ENCODE measurements around the gene ARID2.
A peak's percentile ranks its signal among the peaks of the same experiment; 100 is the strongest.

ARID2 gene

GRCh38 chr12:45725631-45726602, 3.6 kb upstream of the ARID2 start:
- TF ChIP-seq, protein P1, sequence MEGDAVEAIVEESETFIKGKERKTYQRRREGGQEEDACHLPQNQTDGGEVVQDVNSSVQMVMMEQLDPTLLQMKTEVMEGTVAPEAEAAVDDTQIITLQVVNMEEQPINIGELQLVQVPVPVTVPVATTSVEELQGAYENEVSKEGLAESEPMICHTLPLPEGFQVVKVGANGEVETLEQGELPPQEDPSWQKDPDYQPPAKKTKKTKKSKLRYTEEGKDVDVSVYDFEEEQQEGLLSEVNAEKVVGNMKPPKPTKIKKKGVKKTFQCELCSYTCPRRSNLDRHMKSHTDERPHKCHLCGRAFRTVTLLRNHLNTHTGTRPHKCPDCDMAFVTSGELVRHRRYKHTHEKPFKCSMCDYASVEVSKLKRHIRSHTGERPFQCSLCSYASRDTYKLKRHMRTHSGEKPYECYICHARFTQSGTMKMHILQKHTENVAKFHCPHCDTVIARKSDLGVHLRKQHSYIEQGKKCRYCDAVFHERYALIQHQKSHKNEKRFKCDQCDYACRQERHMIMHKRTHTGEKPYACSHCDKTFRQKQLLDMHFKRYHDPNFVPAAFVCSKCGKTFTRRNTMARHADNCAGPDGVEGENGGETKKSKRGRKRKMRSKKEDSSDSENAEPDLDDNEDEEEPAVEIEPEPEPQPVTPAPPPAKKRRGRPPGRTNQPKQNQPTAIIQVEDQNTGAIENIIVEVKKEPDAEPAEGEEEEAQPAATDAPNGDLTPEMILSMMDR (IDR thresholded peaks at IDR 0.05): peak; percentile 76

GRCh38 chr12:45726603-45727300, 2.8 kb upstream of the ARID2 start:
- TF ChIP-seq, protein P1 (IDR thresholded peaks at IDR 0.05): no peak

DNA sequence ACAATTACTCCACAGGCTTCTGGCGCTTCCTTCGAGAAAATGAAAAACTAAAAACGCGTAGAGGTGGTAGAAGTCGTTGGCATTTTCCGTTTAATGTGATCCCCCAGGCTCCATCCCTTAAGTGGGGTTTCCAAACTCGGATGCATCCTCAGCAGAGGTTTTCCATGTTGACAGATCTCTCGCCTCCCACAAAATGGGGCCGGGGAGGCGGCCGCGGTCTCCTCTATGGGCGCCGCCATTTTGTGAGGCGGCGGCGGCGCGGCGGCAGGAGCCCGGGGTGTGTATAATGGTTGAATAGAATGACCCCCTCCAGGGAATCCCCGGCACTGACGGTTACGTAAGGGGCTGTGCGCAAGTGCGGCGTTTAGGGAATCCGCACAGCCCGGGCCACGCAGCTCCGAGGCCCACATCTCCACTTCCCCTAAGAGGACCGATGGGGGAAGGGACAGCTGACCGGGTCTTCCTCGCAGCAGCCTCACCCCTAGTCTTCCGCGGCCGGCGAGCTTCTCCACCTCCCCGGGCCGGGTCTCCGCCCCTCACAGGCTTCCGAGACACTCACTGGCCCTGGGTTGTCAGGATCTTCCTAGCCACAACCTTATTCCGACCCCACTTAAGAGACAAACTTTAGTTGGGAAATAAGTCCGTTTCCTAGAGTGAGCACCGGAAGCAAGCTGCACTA, 2.1 kb upstream of the ARID2 start:
- TF ChIP-seq, protein P1 (IDR thresholded peaks at IDR 0.05): no peak

GRCh38 chr12:45727980-45728629, 1.4 kb upstream of the ARID2 start:
- TF ChIP-seq, protein P1 (IDR thresholded peaks at IDR 0.05): no peak

DNA sequence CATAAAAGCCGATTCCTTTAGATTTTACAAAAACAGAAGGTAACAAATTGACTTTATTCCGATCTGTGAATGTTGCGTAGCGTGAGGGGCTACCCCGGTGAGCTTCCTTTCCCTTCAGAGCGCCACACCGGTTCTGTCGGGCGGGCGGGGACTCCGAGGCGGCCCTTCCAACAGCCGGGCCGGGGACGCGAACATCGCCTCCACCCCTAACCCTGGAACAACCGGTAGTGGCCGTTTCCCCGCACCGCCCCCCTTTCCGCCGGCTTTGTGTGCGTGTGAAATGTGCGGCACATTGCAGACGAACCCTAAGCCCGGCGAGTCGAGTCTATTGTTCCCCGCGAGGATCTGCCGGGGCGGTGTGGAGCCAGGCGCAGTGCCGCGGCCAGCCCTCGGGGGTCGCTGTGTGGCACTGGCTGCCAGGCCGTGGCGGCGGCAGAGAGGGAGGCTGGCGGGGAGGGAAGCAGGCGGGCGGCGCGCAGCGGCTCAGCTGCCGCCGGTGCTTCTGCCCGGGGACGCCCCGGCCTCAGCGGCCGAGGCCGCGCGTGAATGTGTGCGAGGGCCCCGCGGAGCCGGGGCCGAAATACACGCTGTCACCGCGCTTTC, 775 bp upstream of the ARID2 start:
- TF ChIP-seq, protein P1 (IDR thresholded peaks at IDR 0.05): peak; percentile 96

DNA sequence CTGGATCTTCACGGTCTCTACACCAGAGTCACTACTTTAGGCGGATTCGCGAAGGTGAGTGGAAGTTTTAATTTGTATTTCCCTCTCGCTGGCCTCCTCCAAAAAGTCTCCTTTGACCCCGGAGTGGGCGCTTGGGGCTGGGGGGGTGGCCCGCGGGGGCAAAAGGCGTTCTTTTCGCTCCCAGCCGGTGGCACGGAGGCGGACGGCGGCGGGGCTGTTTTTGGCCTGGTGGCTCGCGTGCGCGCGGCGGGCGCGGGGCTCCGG, 510 bp downstream of the ARID2 start:
- TF ChIP-seq, protein P1 (IDR thresholded peaks at IDR 0.05): no peak

Measured in LNCAP (cell line).